Gastrocnemius medialis (tissue), 4 donors: ENCODE measurements around the gene FAM168A.

ENCODE experiments used
- CTCF ChIP-seq, 5 experiments: fragments of 450-650 bp in 3 of 5; fragments of 200-600 bp in 2 of 5; sonication (generic) in 2 of 5; IDR thresholded peaks in 4 of 5; conservative IDR thresholded peaks in 1 of 5; 1 replicate in 4 of 5; 2 replicates in 1 of 5; pipeline ENCODE4 v1.5.1; 2016 to 2019; ENCODE audit warnings: antibody characterized with exemption in 5 of 5, mild to moderate bottlenecking in 3 of 5, moderate library complexity in 3 of 5
- POLR2A ChIP-seq, 2 donors: fragments of 450-650 bp; IDR thresholded peaks; one replicate each; pipeline ENCODE4 v1.6.1; 2017; ENCODE audit warnings: antibody characterized with exemption in 2 of 2, mild to moderate bottlenecking in 2 of 2, moderate library complexity in 2 of 2

GRCh38 chr11:73366953-73367352 is 231.0 kb downstream of the FAM168A start:
- no peak for TF ChIP-seq CTCF (IDR thresholded peaks at IDR 0.05 in 4 of 5, conservative IDR thresholded peaks at IDR 0.05 in 1 of 5)
- TF ChIP-seq POLR2A (IDR thresholded peaks at IDR 0.05), result no peak
